Measurements from ENCODE around the gene GUCD1. TPM values are rescaled to one million over a fixed set of nuclear protein-coding genes. Genes with fewer than 3 reads are reported as not detected.
"Not testable (repeated sequence)": the region's sequence is repeated elsewhere in the genome, so short reads cannot be mapped to it uniquely, and the experiment has no call there.

The GUCD1 gene
- total RNA-seq, 4 donors from 2014 or later, result 215 to 315 (median 238) TPM

GRCh38 chr22:24532075-24532474 lies 22.9 kb downstream of the GUCD1 start:
- no peaks in the 10 kb centered on the region for H3K36me3 ChIP-seq
- H3K27me3 ChIP-seq, result no peaks in the 10 kb centered on the region
- peaks cover 0 to 8% of the 10 kb centered on the region in 2 donors for H3K4me1 ChIP-seq
- no peak for DNase-seq
- no peak for TF ChIP-seq POLR2A (IDR thresholded peaks at IDR 0.05)
- TF ChIP-seq, protein P1, sequence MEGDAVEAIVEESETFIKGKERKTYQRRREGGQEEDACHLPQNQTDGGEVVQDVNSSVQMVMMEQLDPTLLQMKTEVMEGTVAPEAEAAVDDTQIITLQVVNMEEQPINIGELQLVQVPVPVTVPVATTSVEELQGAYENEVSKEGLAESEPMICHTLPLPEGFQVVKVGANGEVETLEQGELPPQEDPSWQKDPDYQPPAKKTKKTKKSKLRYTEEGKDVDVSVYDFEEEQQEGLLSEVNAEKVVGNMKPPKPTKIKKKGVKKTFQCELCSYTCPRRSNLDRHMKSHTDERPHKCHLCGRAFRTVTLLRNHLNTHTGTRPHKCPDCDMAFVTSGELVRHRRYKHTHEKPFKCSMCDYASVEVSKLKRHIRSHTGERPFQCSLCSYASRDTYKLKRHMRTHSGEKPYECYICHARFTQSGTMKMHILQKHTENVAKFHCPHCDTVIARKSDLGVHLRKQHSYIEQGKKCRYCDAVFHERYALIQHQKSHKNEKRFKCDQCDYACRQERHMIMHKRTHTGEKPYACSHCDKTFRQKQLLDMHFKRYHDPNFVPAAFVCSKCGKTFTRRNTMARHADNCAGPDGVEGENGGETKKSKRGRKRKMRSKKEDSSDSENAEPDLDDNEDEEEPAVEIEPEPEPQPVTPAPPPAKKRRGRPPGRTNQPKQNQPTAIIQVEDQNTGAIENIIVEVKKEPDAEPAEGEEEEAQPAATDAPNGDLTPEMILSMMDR (IDR thresholded peaks at IDR 0.05 in 4 of 5, conservative IDR thresholded peaks at IDR 0.05 in 1 of 5), result no peak
- no peak overlapping the region for H3K27ac ChIP-seq
- ATAC-seq, result no peak
- intact Hi-C loops (cut with DNase I; ENCODE audit: low total_unique reads) (no loop called here), in situ Hi-C loops (cut with MboI; ENCODE audit: low sequenced_read_pairs in 4 of 4) (no loop called here)
- H3K4me3 ChIP-seq, result no peak overlapping the region
- H3K9me3 ChIP-seq, result no peaks in the 10 kb centered on the region

DNA sequence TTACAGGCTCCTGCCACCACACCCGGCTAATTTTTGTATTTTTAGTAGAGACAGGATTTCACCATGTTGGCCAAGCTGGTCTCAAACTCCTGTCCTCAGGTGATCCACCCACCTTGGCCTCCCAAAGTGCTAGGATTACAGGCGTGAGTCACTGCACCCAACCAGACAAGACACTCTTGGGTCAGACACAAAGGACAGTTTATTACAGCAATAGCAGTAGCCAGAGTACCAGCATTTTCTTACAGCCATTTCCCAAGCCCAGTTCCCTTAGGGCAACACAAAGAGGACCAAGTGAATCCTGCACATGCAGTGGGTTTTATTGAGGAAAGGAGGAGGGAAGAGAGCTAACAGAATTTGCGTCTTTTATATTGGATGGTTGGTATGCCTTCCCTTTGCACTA lies 24.0 kb downstream of the GUCD1 start:
- H3K4me3 ChIP-seq; intact Hi-C loops (cut with DNase I; ENCODE audit: low total_unique reads); H3K27ac ChIP-seq; H3K4me1 ChIP-seq; H3K36me3 ChIP-seq; H3K9me3 ChIP-seq; H3K27me3 ChIP-seq; in situ Hi-C loops (cut with MboI; ENCODE audit: low sequenced_read_pairs in 4 of 4): not testable (repeated sequence)
- ATAC-seq, result peak in 1 of 2 donors; percentile 82
- DNase-seq, result peak in 1 of 2 donors; percentile 42

GRCh38 chr22:24529898-24530297 lies 25.0 kb downstream of the GUCD1 start:
- Histone ChIP-seq H3K4me1 (peaks cover 0 to 7% of the 10 kb centered on the region in 2 donors), H3K27me3 (no peaks in the 10 kb centered on the region), H3K4me3 (no peak overlapping the region), H3K27ac (no peak overlapping the region), H3K9me3 (no peaks in the 10 kb centered on the region), H3K36me3 (no peaks in the 10 kb centered on the region)
- TF ChIP-seq POLR2A (IDR thresholded peaks at IDR 0.05), result no peak
- TF ChIP-seq, protein P1 (IDR thresholded peaks at IDR 0.05 in 4 of 5, conservative IDR thresholded peaks at IDR 0.05 in 1 of 5), result no peak
- DNase-seq (no peak), ATAC-seq (no peak)
- in situ Hi-C loops (cut with MboI; ENCODE audit: low sequenced_read_pairs in 4 of 4) (loop anchor here in 3 of 4 donors (5.0 to 10.0 kb wide), 3 partner anchors 105 to 205 kb away; partner anchors contain the start of gene ADORA2A (in 1 of the 3)), intact Hi-C loops (cut with DNase I; ENCODE audit: low total_unique reads) (loop anchor here (10.0 kb wide), 1 partner anchor 205 kb away; no protein-coding TSS in a partner anchor)

DNA sequence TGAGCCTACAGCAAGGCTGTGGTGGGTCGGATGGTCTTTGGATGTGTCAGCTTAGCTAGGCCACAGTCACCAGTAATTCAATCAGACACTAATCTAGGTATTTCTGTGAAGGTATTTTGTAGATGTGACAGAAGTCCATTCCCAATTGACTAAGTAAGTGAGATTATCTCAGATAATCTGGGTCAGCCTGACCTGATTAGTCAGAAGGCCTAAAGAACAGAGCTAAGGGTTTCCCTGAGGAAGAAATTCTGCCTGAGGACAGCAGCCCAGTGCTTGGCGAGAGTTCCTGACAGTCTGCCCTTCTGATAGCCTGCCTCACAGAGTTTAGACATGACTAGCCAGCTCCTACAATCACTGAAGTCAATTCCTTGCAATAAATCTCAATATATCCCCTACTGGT lies 28.7 kb downstream of the GUCD1 start:
- in situ Hi-C loops (cut with MboI; ENCODE audit: low sequenced_read_pairs in 4 of 4) (loop anchor here in 3 of 4 donors (5.0 to 10.0 kb wide), 3 partner anchors 101 to 201 kb away; partner anchors contain the start of gene ADORA2A (in 1 of the 3)), intact Hi-C loops (cut with DNase I; ENCODE audit: low total_unique reads) (loop anchor here (2.0 to 10.0 kb wide), 2 partner anchors 103 to 201 kb away; no protein-coding TSS in a partner anchor)
- Histone ChIP-seq H3K36me3 (no peaks in the 10 kb centered on the region), H3K27ac (no peak overlapping the region), H3K27me3 (no peaks in the 10 kb centered on the region), H3K4me1 (peaks cover 4 to 7% of the 10 kb centered on the region in 2 donors), H3K4me3 (no peak overlapping the region), H3K9me3 (no peaks in the 10 kb centered on the region)
- ATAC-seq, result no peak
- TF ChIP-seq POLR2A (IDR thresholded peaks at IDR 0.05), result no peak
- TF ChIP-seq, protein P1 (IDR thresholded peaks at IDR 0.05 in 4 of 5, conservative IDR thresholded peaks at IDR 0.05 in 1 of 5), result no peak
- no peak for DNase-seq

- H3K36me3 ChIP-seq, result no peaks in the 10 kb centered on the region
- intact Hi-C loops (cut with DNase I; ENCODE audit: low total_unique reads), result loop anchor here (2.0 to 10.0 kb wide), 2 partner anchors 103 to 201 kb away; no protein-coding TSS in a partner anchor
- H3K9me3 ChIP-seq, result no peaks in the 10 kb centered on the region
- H3K4me1 ChIP-seq, result peaks cover 4 to 7% of the 10 kb centered on the region in 2 donors
- in situ Hi-C loops (cut with MboI; ENCODE audit: low sequenced_read_pairs in 4 of 4), result loop anchor here in 3 of 4 donors (5.0 to 10.0 kb wide), 3 partner anchors 101 to 201 kb away; partner anchors contain the start of gene ADORA2A (in 1 of the 3)
- DNase-seq, result peak; percentile 44 to 69
- H3K27ac ChIP-seq, result no peak overlapping the region
- ATAC-seq, result peak; percentile 59 to 87
- no peaks in the 10 kb centered on the region for H3K27me3 ChIP-seq
- TF ChIP-seq, protein P1 (IDR thresholded peaks at IDR 0.05 in 4 of 5, conservative IDR thresholded peaks at IDR 0.05 in 1 of 5), result peak; percentile 68 to 81 (median 75)
- TF ChIP-seq POLR2A (IDR thresholded peaks at IDR 0.05), result no peak
- H3K4me3 ChIP-seq, result no peak overlapping the region
Measured at GRCh38 chr22:24525416-24526037, 29.4 kb downstream of the GUCD1 start.
